B cell (primary cell): ENCODE measurements around the gene KRT71. TPM values are rescaled to one million over a fixed set of nuclear protein-coding genes. Genes with fewer than 3 reads are reported as not detected.

Source experiments
- ATAC-seq: fragments of 200-7000 bp; cut with Tn5 transposase; one replicate; pipeline ENCODE4 v1.10.0; 2021; ENCODE audit warnings: low read depth, mild to moderate bottlenecking, moderate number of reproducible peaks, moderate library complexity
- CTCF ChIA-PET: fragments of 350-600 bp; sonication (Branson Sonifier 250); formaldehyde crosslinking; loops from one replicate; lab custom pipeline; 2021; ENCODE audit warnings: antibody characterized with exemption, inconsistent platforms; lab: Charles Lee
- POLR2A ChIA-PET: fragments of 350-600 bp; sonication (Branson Sonifier 250); formaldehyde crosslinking; loops from one replicate; lab custom pipeline; 2021; ENCODE audit warnings: antibody characterized with exemption; lab: Charles Lee
- DNase-seq: peaks from one replicate; pipeline ENCODE4 v3.0.0; 2013
- H2AFZ ChIP-seq: 2 replicates; pipeline ENCODE4 v1.6.1; 2012; ENCODE audit warnings: mild to moderate bottlenecking, low read depth, low read length; ENCODE audit not compliant: insufficient read depth, poor library complexity, severe bottlenecking
- H3K27ac ChIP-seq, 2 donors: 1 replicate in 1 of 2; 2 replicates in 1 of 2; pipeline ENCODE4 v1.5.1; 2012 to 2013; ENCODE audit warnings: low read length in 2 of 2, mild to moderate bottlenecking in 2 of 2, moderate library complexity in 1 of 2
- H3K27me3 ChIP-seq, 4 experiments: fragments of 200-600 bp in 1 of 4; sonication (generic) in 1 of 4; replicated peaks in 1 of 4; 1 replicate in 2 of 4; 2 replicates in 2 of 4; pipeline versions ENCODE4 v1.6.1 to v1.7.0; 2013 to 2016; ENCODE audit warnings: low read length in 3 of 4, mild to moderate bottlenecking in 2 of 4, mixed read lengths in 1 of 4, moderate library complexity in 1 of 4; ENCODE audit not compliant: insufficient read depth in 4 of 4, control insufficient read depth in 3 of 4; ENCODE audit errors: control extremely low read depth in 1 of 4
- H3K36me3 ChIP-seq, 2 experiments: replicated peaks in 1 of 2; 1 replicate in 1 of 2; 2 replicates in 1 of 2; pipeline versions ENCODE4 v1.6.1 to v1.7.1; 2013; ENCODE audit warnings: low read length in 1 of 2; ENCODE audit not compliant: insufficient read depth in 2 of 2, control insufficient read depth in 1 of 2; ENCODE audit errors: control extremely low read depth in 1 of 2, extremely low read depth in 1 of 2
- H3K4me1 ChIP-seq, 2 donors: fragments of 200-600 bp in 1 of 2; sonication (generic) in 1 of 2; 1 replicate in 1 of 2; 2 replicates in 1 of 2; pipeline versions ENCODE4 v1.5.1 to v1.6.1; 2013 to 2017; ENCODE audit warnings: low read length in 2 of 2; ENCODE audit not compliant: control insufficient read depth in 2 of 2, insufficient read depth in 2 of 2
- H3K4me2 ChIP-seq: replicated peaks from 2 replicates; pipeline ENCODE3; 2012; ENCODE audit warnings: mild to moderate bottlenecking, low read depth, low read length; ENCODE audit not compliant: poor library complexity, severe bottlenecking
- H3K4me3 ChIP-seq, 5 experiments: fragments of 200-600 bp in 1 of 5; sonication (generic) in 1 of 5; 1 replicate in 3 of 5; 2 replicates in 2 of 5; pipeline versions ENCODE4 v1.5.1 to v1.7.0; 2011 to 2016; ENCODE audit warnings: low read length in 4 of 5, mild to moderate bottlenecking in 4 of 5, low read depth in 2 of 5, control low read depth in 1 of 5, moderate library complexity in 1 of 5; ENCODE audit not compliant: insufficient read depth in 1 of 5; ENCODE audit errors: control extremely low read depth in 1 of 5, extremely low read depth in 1 of 5
- H3K79me2 ChIP-seq: fragments of 200-600 bp; sonication (generic); one replicate; pipeline ENCODE4 v1.6.0; 2016; ENCODE audit warnings: low read length; ENCODE audit not compliant: control insufficient read depth, insufficient read depth
- H3K9ac ChIP-seq: fragments of 200-600 bp; sonication (generic); 2 replicates; pipeline ENCODE4 v1.6.1; 2017; ENCODE audit warnings: mild to moderate bottlenecking, low read length, moderate library complexity
- H3K9me3 ChIP-seq, 3 donors: one replicate each; pipeline versions ENCODE4 v1.6.1 to v1.7.1; 2013; ENCODE audit warnings: low read length in 2 of 3; ENCODE audit not compliant: control insufficient read depth in 2 of 3, insufficient read depth in 1 of 3; ENCODE audit errors: control extremely low read depth in 1 of 3
- H4K20me1 ChIP-seq: 2 replicates; pipeline ENCODE4 v1.6.0; 2012; ENCODE audit warnings: mild to moderate bottlenecking, low read length; ENCODE audit not compliant: insufficient read depth, control insufficient read depth, poor library complexity, severe bottlenecking
- H3K27ac Mint-ChIP-seq: one replicate; pipeline ENCODE4 v1.8.0; 2021; ENCODE audit warnings: mixed read lengths
- H3K27me3 Mint-ChIP-seq: one replicate; pipeline ENCODE4 v1.8.0; 2021; ENCODE audit warnings: mixed read lengths
- H3K4me1 Mint-ChIP-seq: one replicate; pipeline ENCODE4 v1.8.0; 2021; ENCODE audit warnings: mixed read lengths
- H3K4me3 Mint-ChIP-seq: one replicate; pipeline ENCODE4 v1.8.0; 2021; ENCODE audit warnings: mixed read lengths
- H3K9me3 Mint-ChIP-seq: one replicate; pipeline ENCODE4 v1.8.0; 2022; ENCODE audit warnings: mixed read lengths; ENCODE audit not compliant: insufficient read depth
- CTCF ChIP-seq: fragments of 200-600 bp; IDR thresholded peaks from one replicate; pipeline ENCODE4 v1.8.0; 2022; ENCODE audit warnings: antibody characterized with exemption, mild to moderate bottlenecking
- EZH2 ChIP-seq: IDR thresholded peaks from 2 replicates; pipeline ENCODE4 v1.6.1; 2012; ENCODE audit warnings: borderline replicate concordance, low read depth, mild to moderate bottlenecking, moderate library complexity, low read length; ENCODE audit not compliant: insufficient read depth, poor library complexity, severe bottlenecking
- WGBS: methylation state at CpG from one replicate; pipeline ENCODE4 v1.1.5; 2013; ENCODE audit warnings: missing lambda C conversion rate; ENCODE audit not compliant: insufficient coverage; 5-methylcytosine and 5-hydroxymethylcytosine counted together
- intact Hi-C: fragments of 100-400 bp; cut with micrococcal nuclease; formaldehyde crosslinking; loops from one replicate; pipeline ENCODE4 v1.10.0; 2022
- polyA plus RNA-seq: library from polyadenylated mRNA; depleted of rRNA; stranded (reverse); fragments of >200 nt; gene quantifications from 2 replicates; pipeline ENCODE4 v1.2.3, GENCODE V29; 2012
- total RNA-seq, 2 donors: library from RNA; stranded (reverse); fragments of 120-200 nt in 1 of 2; gene quantifications; 1 replicate in 1 of 2; 2 replicates in 1 of 2; pipeline versions ENCODE4 v1.2.3 to v1.2.4, GENCODE V29; 2013 to 2022

KRT71 gene
- total and polyA plus RNA-seq, 2 donors (not counting 1 experiment from before 2014, with no cell fraction given), result not detected

- no peak for TF ChIP-seq CTCF
- TF ChIP-seq EZH2, result no peak
- 88% methylated on average over 4 of the region's 4 CpGs for WGBS
- intact Hi-C loops, result no loop called here
- no peaks in the 10 kb centered on the region for H3K79me2 ChIP-seq
- ATAC-seq (no peak), DNase-seq (no peak)
- no peaks in the 10 kb centered on the region for H3K4me1 ChIP-seq
- H3K27ac ChIP-seq, result no peak overlapping the region
- no peaks in the 10 kb centered on the region for H3K36me3 ChIP-seq
- Mint-ChIP-seq H3K27me3 (peaks cover 22% of the 10 kb centered on the region), H3K27ac (no peak overlapping the region), H3K9me3 (no peaks in the 10 kb centered on the region), H3K4me1 (no peaks in the 10 kb centered on the region), H3K4me3 (no peak overlapping the region)
- peaks cover 0 to 3% (median 0%) of the 10 kb centered on the region in 3 donors for H3K9me3 ChIP-seq
- peaks cover 0 to 6% (median 2%) of the 10 kb centered on the region in 4 experiments for H3K27me3 ChIP-seq
- H2AFZ ChIP-seq, result no peak overlapping the region
- ChIA-PET CTCF (no interaction called here), POLR2A (no interaction called here)
- H4K20me1 ChIP-seq, result no peaks in the 10 kb centered on the region
- H3K4me3 ChIP-seq, result no peak overlapping the region
- no peak overlapping the region for H3K9ac ChIP-seq
- H3K4me2 ChIP-seq, result no peak overlapping the region
Measured at GRCh38 chr12:52559979-52560378, 7.0 kb upstream of the KRT71 start.

DNA sequence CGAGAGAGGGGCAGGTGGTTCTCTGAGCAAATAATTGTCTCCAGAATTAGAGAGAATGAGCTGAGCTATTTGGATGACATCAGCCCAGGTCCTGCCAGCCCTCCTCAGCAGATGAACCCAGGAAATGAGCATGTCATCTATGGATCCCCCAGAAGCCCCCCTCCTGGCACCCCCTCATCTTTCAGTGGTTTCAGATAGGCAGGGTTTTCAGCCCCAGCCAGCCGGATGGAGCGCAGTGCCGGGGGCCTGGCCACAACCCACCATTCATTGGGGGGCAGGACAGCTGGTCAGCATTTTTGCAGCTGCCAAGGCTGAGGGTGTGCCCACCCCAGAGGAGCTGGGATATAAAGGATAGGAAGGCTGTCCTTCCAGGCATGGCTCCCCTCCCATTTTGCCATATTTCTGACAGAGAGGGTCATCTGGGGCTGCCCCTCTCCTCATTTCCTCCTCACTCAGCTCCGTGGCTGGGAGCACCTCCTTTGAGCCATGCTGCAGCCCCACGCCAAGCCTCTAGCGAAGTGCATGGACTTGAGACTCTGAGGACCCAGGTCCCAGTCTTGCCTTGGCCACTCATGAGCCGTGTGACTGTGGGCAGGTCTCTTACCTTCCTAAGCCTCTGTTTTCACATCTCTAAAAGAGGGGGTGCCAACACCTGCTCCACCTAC lies 6.0 kb upstream of the KRT71 start:
- Histone ChIP-seq H3K9ac (no peak overlapping the region), H3K27ac (no peak overlapping the region), H3K27me3 (peaks cover 0 to 6% (median 0%) of the 10 kb centered on the region in 4 experiments), H3K4me1 (no peaks in the 10 kb centered on the region), H3K79me2 (no peaks in the 10 kb centered on the region), H3K4me2 (no peak overlapping the region), H2AFZ (no peak overlapping the region), H3K4me3 (no peak overlapping the region), H4K20me1 (no peaks in the 10 kb centered on the region), H3K9me3 (peaks cover 0 to 3% (median 0%) of the 10 kb centered on the region in 3 donors), H3K36me3 (no peaks in the 10 kb centered on the region)
- Mint-ChIP-seq H3K4me3 (no peak overlapping the region), H3K9me3 (no peaks in the 10 kb centered on the region), H3K27me3 (peaks cover 22% of the 10 kb centered on the region), H3K4me1 (no peaks in the 10 kb centered on the region), H3K27ac (no peak overlapping the region)
- DNase-seq, result no peak
- POLR2A ChIA-PET, result no interaction called here
- no peak for TF ChIP-seq EZH2
- TF ChIP-seq CTCF, result no peak
- no peak for ATAC-seq
- 71% methylated on average over 7 of the region's 8 CpGs for WGBS
- intact Hi-C loops, result no loop called here
- CTCF ChIA-PET, result no interaction called here
